Activated CD8-positive, alpha-beta T cell treated with anti-CD3 and anti-CD28 coated beads for 36 hours (primary cell): ENCODE results near the gene AUTS2. TPM values are rescaled to one million over a fixed set of nuclear protein-coding genes. Genes with fewer than 3 reads are reported as not detected.

Source experiments
- ATAC-seq: fragments of 200-7000 bp; cut with Tn5 transposase; one replicate; pipeline ENCODE4 v1.10.0; 2021; ENCODE audit warnings: mild to moderate bottlenecking, moderate library complexity
- CTCF ChIA-PET: fragments of 350-600 bp; sonication (Branson Sonifier 250); formaldehyde crosslinking; loops from one replicate; lab custom pipeline; 2021; ENCODE audit warnings: antibody characterized with exemption; lab: Charles Lee
- POLR2A ChIA-PET: fragments of 350-600 bp; sonication (Branson Sonifier 250); formaldehyde crosslinking; loops from one replicate; lab custom pipeline; 2021; ENCODE audit warnings: antibody characterized with exemption; lab: Charles Lee
- DNase-seq: peaks from one replicate; pipeline ENCODE4 v3.0.0-alpha.2; 2020
- H3K27ac Mint-ChIP-seq: one replicate; pipeline ENCODE4 v1.8.0; 2021; ENCODE audit warnings: mild to moderate bottlenecking, mixed read lengths
- H3K27me3 Mint-ChIP-seq: one replicate; pipeline ENCODE4 v1.8.0; 2021; ENCODE audit warnings: mixed read lengths
- H3K36me3 Mint-ChIP-seq: one replicate; pipeline ENCODE4 v1.8.0; 2021; ENCODE audit warnings: low read depth, mixed read lengths
- H3K4me1 Mint-ChIP-seq: one replicate; pipeline ENCODE4 v1.8.0; 2021; ENCODE audit warnings: low read depth, mixed read lengths
- H3K4me3 Mint-ChIP-seq: one replicate; pipeline ENCODE4 v1.8.0; 2021; ENCODE audit warnings: mild to moderate bottlenecking, moderate library complexity, mixed read lengths
- H3K9me3 Mint-ChIP-seq: one replicate; pipeline ENCODE4 v1.8.0; 2021; ENCODE audit warnings: mixed read lengths
- CTCF ChIP-seq: fragments of 200-600 bp; IDR thresholded peaks from one replicate; pipeline ENCODE4 v1.8.0; 2022; ENCODE audit warnings: antibody characterized with exemption, mild to moderate bottlenecking
- intact Hi-C: fragments of 100-400 bp; cut with micrococcal nuclease; formaldehyde crosslinking; loops from one replicate; pipeline ENCODE4 v1.10.0; 2022
- total RNA-seq, 2 experiments: library from RNA; stranded (reverse); gene quantifications; one replicate each; pipeline ENCODE4 v1.2.3, GENCODE V29; 2021

Gene AUTS2
- total RNA-seq, 2 experiments from 2014 or later: 3.1 to 3.3 TPM

GRCh38 chr7:70789481-70790214, 1191.4 kb downstream of the AUTS2 start:
- no peaks in the 10 kb centered on the region for H3K4me1 Mint-ChIP-seq
- TF ChIP-seq CTCF: no peak
- DNase-seq (no peak), ATAC-seq (no peak)
- POLR2A ChIA-PET: no interaction called here
- H3K27ac Mint-ChIP-seq: no peak overlapping the region
- no peaks in the 10 kb centered on the region for H3K9me3 Mint-ChIP-seq
- CTCF ChIA-PET: no interaction called here
- no peaks in the 10 kb centered on the region for H3K27me3 Mint-ChIP-seq
- H3K4me3 Mint-ChIP-seq: no peak overlapping the region
- intact Hi-C loops: no loop called here
- H3K36me3 Mint-ChIP-seq: peaks cover 1% of the 10 kb centered on the region

DNA sequence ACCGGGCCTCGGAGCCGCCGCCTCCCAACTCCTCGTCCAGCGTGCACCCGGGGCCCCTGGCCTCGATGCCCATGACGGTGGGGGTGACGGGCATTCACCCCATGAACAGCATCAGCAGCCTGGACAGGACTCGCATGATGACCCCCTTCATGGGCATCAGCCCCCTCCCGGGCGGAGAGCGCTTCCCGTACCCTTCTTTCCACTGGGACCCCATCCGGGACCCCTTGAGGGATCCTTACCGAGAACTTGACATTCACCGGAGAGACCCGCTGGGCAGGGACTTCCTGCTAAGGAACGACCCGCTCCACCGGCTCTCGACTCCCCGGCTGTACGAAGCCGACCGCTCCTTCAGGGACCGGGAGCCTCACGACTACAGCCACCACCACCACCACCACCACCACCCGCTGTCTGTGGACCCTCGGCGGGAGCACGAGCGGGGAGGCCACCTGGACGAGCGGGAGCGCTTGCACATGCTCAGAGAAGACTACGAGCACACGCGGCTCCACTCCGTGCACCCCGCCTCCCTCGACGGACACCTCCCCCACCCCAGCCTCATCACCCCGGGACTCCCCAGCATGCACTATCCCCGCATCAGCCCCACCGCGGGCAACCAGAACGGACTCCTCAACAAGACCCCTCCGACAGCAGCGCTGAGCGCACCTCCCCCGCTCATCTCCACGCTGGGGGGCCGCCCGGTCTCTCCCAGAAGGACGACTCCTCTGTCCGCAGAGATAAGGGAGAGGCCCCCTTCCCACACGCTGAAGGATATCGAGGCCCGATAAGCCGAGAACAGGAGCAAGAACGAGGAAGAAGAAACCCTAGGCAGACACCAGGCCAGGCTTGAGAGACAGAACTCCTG, 1192.2 kb downstream of the AUTS2 start:
- no peak for DNase-seq
- Mint-ChIP-seq H3K9me3 (no peaks in the 10 kb centered on the region), H3K27ac (no peak overlapping the region), H3K4me1 (no peaks in the 10 kb centered on the region), H3K27me3 (no peaks in the 10 kb centered on the region), H3K36me3 (peaks cover 1% of the 10 kb centered on the region), H3K4me3 (no peak overlapping the region)
- intact Hi-C loops: no loop called here
- ChIA-PET CTCF (no interaction called here), POLR2A (no interaction called here)
- TF ChIP-seq CTCF: no peak
- ATAC-seq: no peak

- intact Hi-C loops: no loop called here
- no peak for ATAC-seq
- no peaks in the 10 kb centered on the region for H3K4me1 Mint-ChIP-seq
- ChIA-PET POLR2A (no interaction called here), CTCF (no interaction called here)
- no peak overlapping the region for H3K4me3 Mint-ChIP-seq
- H3K27ac Mint-ChIP-seq: no peak overlapping the region
- H3K9me3 Mint-ChIP-seq: no peaks in the 10 kb centered on the region
- H3K36me3 Mint-ChIP-seq: peaks cover 1% of the 10 kb centered on the region
- DNase-seq: no peak
- no peaks in the 10 kb centered on the region for H3K27me3 Mint-ChIP-seq
- TF ChIP-seq CTCF: no peak
Measured at GRCh38 chr7:70791341-70791740, 1193.1 kb downstream of the AUTS2 start.

GRCh38 chr7:70793060-70793459, 1194.8 kb downstream of the AUTS2 start:
- H3K4me3 Mint-ChIP-seq: no peak overlapping the region
- H3K27me3 Mint-ChIP-seq: no peaks in the 10 kb centered on the region
- no peaks in the 10 kb centered on the region for H3K9me3 Mint-ChIP-seq
- no peak for TF ChIP-seq CTCF
- DNase-seq: no peak
- H3K4me1 Mint-ChIP-seq: peaks cover 3% of the 10 kb centered on the region
- peaks cover 1% of the 10 kb centered on the region for H3K36me3 Mint-ChIP-seq
- no peak overlapping the region for H3K27ac Mint-ChIP-seq
- POLR2A ChIA-PET: no interaction called here
- CTCF ChIA-PET: no interaction called here
- intact Hi-C loops: no loop called here
- no peak for ATAC-seq

DNA sequence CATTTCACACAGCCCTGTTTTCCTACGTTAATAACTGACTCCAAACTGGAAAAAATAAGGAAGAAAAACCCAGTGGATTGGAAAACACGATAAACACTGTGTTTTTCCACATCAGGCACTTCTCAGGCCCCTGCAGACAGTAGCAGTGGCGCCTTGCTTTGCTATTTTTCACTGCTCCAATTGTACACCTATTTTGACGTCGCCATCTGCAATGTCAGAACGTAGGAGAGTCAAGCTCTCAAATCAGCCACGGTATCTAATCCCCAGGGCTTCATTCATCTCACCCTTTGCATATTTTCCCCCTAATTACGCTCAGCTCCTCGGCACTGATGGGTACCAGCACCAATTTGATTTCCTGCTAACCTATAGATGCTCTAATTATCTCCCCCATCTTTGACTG, 1195.5 kb downstream of the AUTS2 start:
- Mint-ChIP-seq H3K4me3 (no peak overlapping the region), H3K4me1 (peaks cover 3% of the 10 kb centered on the region), H3K27me3 (no peaks in the 10 kb centered on the region), H3K9me3 (no peaks in the 10 kb centered on the region), H3K36me3 (peaks cover 1% of the 10 kb centered on the region), H3K27ac (no peak overlapping the region)
- TF ChIP-seq CTCF: no peak
- ATAC-seq: no peak
- ChIA-PET CTCF (no interaction called here), POLR2A (no interaction called here)
- DNase-seq: no peak
- intact Hi-C loops: no loop called here
